ENCODE results near the gene PTGDS. TPM values are rescaled to one million over a fixed set of nuclear protein-coding genes. Genes with fewer than 3 reads are reported as not detected.

The PTGDS gene
- total RNA-seq, 1 donor from 2014 or later: not detected

GRCh38 chr9:136945333-136946227, 31.7 kb upstream of the PTGDS start:
- CTCF ChIA-PET: interaction anchor here (1.2 to 1.5 kb wide), 2 partner anchors 90 to 102 kb away, joined by 3 to 6 read pairs; no protein-coding TSS in a partner anchor
- Mint-ChIP-seq H3K4me1 (peaks cover 14% of the 10 kb centered on the region), H3K27me3 (no peaks in the 10 kb centered on the region), H3K36me3 (ENCODE audit: low read depth) (peaks cover 20% of the 10 kb centered on the region), H3K4me3 (no peak overlapping the region), H3K9me3 (no peaks in the 10 kb centered on the region), H3K27ac (no peak overlapping the region)
- DNase-seq: no peak
- POLR2A ChIA-PET: interaction anchor here (0.6 to 0.7 kb wide), 3 partner anchors 31 to 296 kb away, joined by 3 to 10 read pairs (median 3); partner anchors contain the start of genes PAXX and TUBB4B
- no peak for ATAC-seq (ENCODE audit: low read depth)
- no peak for TF ChIP-seq CTCF (IDR thresholded peaks at IDR 0.05)
- intact Hi-C loops (cut with micrococcal nuclease): loop anchor here (10.0 kb wide), 1 partner anchor 279 kb away; the partner anchor contains the start of genes CYSRT1, RNF208 and RNF224

- CTCF ChIA-PET: interaction anchor here (1.7 to 2.3 kb wide), 2 partner anchors 46 to 83 kb away, joined by 4 to 15 read pairs; partner anchors contain the start of gene PAXX
- Mint-ChIP-seq H3K4me1 (peaks cover 14% of the 10 kb centered on the region), H3K36me3 (ENCODE audit: low read depth) (peaks cover 13% of the 10 kb centered on the region), H3K9me3 (no peaks in the 10 kb centered on the region), H3K27ac (no peak overlapping the region), H3K27me3 (no peaks in the 10 kb centered on the region), H3K4me3 (no peak overlapping the region)
- DNase-seq: no peak
- ATAC-seq (ENCODE audit: low read depth): no peak
- no peak for TF ChIP-seq CTCF (IDR thresholded peaks at IDR 0.05)
- POLR2A ChIA-PET: interaction anchor here (0.6 kb wide), 2 partner anchors 30 to 46 kb away, joined by 3 to 10 read pairs; partner anchors contain the start of gene PAXX
- intact Hi-C loops (cut with micrococcal nuclease): loop anchor here (10.0 kb wide), 1 partner anchor 278 kb away; the partner anchor contains the start of genes CYSRT1, RNF208 and RNF224
These were observed 30.9 kb upstream of the PTGDS start for GRCh38 chr9:136946228-136947027.

- Mint-ChIP-seq H3K27ac (no peak overlapping the region), H3K9me3 (no peaks in the 10 kb centered on the region), H3K27me3 (no peaks in the 10 kb centered on the region), H3K36me3 (ENCODE audit: low read depth) (peaks cover 6% of the 10 kb centered on the region), H3K4me1 (peaks cover 14% of the 10 kb centered on the region), H3K4me3 (no peak overlapping the region)
- ChIA-PET POLR2A (interaction anchor here (0.6 to 3.0 kb wide), 4 partner anchors 49 to 105 kb away, joined by 3 to 10 read pairs (median 6); partner anchors contain the start of genes AJM1 and CLIC3), CTCF (interaction anchor here (0.8 to 2.4 kb wide), 10 partner anchors 45 to 182 kb away, joined by 3 to 39 read pairs (median 4); partner anchors contain the start of genes CLIC3, PAXX and TRAF2)
- intact Hi-C loops (cut with micrococcal nuclease): loop anchor here (10.0 kb wide), 1 partner anchor 278 kb away; the partner anchor contains the start of genes CYSRT1, RNF208 and RNF224
- DNase-seq (no peak), ATAC-seq (ENCODE audit: low read depth) (no peak)
- no peak for TF ChIP-seq CTCF (IDR thresholded peaks at IDR 0.05)
These were observed 30.0 kb upstream of the PTGDS start for GRCh38 chr9:136947028-136947891.

GRCh38 chr9:136947955-136948510, 29.3 kb upstream of the PTGDS start:
- intact Hi-C loops (cut with micrococcal nuclease): loop anchor here (10.0 kb wide), 1 partner anchor 277 kb away; the partner anchor contains the start of genes CYSRT1, RNF208 and RNF224
- POLR2A ChIA-PET: interaction anchor here (0.6 to 3.0 kb wide), 6 partner anchors 49 to 121 kb away, joined by 3 to 10 read pairs (median 4); partner anchors contain the start of genes AJM1 and CLIC3
- no peaks in the 10 kb centered on the region for H3K27me3 Mint-ChIP-seq
- no peak overlapping the region for H3K4me3 Mint-ChIP-seq
- no peak for DNase-seq
- no peak overlapping the region for H3K27ac Mint-ChIP-seq
- no peak for ATAC-seq (ENCODE audit: low read depth)
- TF ChIP-seq CTCF (IDR thresholded peaks at IDR 0.05): no peak
- peaks cover 12% of the 10 kb centered on the region for H3K4me1 Mint-ChIP-seq
- H3K36me3 Mint-ChIP-seq (ENCODE audit: low read depth): no peaks in the 10 kb centered on the region
- CTCF ChIA-PET: interaction anchor here (0.8 to 2.4 kb wide), 11 partner anchors 44 to 182 kb away, joined by 3 to 39 read pairs (median 3); partner anchors contain the start of genes CLIC3, PAXX and TRAF2
- H3K9me3 Mint-ChIP-seq: no peaks in the 10 kb centered on the region
